ENCODE measurements around the gene BCAS1.
A peak's percentile ranks its signal among the peaks of the same experiment; 100 is the strongest.

BCAS1 gene

GRCh38 chr20:53915446-53916172 lies 154.8 kb downstream of the BCAS1 start (continued):
- TF ChIP-seq ZNF513 (tag by site-specific recombination; IDR thresholded peaks at IDR 0.05) (no peak), PRDM2 (tag by site-specific recombination; IDR thresholded peaks at IDR 0.05; ENCODE audit: borderline replicate concordance) (no peak), ZNF514 (tag by site-specific recombination; IDR thresholded peaks at IDR 0.05) (no peak), ZFP41 (tag by site-specific recombination; IDR thresholded peaks at IDR 0.05; ENCODE audit: borderline replicate concordance) (no peak), OVOL3 (tag by site-specific recombination; IDR thresholded peaks at IDR 0.05) (no peak), MZF1 (tag by site-specific recombination; IDR thresholded peaks at IDR 0.05; ENCODE audit: borderline replicate concordance) (0 out of 2 replicates have a peak, but pooled peaks have one; percentile 46), ZNF560 (tag by site-specific recombination; IDR thresholded peaks at IDR 0.05; ENCODE audit: borderline replicate concordance) (no peak), PRDM1 (tag by site-specific recombination; IDR thresholded peaks at IDR 0.05) (no peak), ZNF24 (tag by site-specific recombination; IDR thresholded peaks at IDR 0.05) (no peak), REST (tag by site-specific recombination; IDR thresholded peaks at IDR 0.05) (no peak), RBAK (tag by site-specific recombination; IDR thresholded peaks at IDR 0.05) (no peak), TRIM28 (IDR thresholded peaks at IDR 0.05; ENCODE audit: borderline replicate concordance, low read length) (peak; percentile 19; the same call in 1 of the 2 replicates), ZNF843 (tag by site-specific recombination; IDR thresholded peaks at IDR 0.05) (no peak), ZNF624 (tag by site-specific recombination; IDR thresholded peaks at IDR 0.05) (no peak), ZNF10 (tag by site-specific recombination; IDR thresholded peaks at IDR 0.05) (0 out of 2 replicates have a peak, but pooled peaks have one; percentile 43), ZNF248 (tag by site-specific recombination; IDR thresholded peaks at IDR 0.05) (no peak), ZBTB17 (tag by site-specific recombination; IDR thresholded peaks at IDR 0.05) (0 out of 2 replicates have a peak, but pooled peaks have one; percentile 39), ZNF792 (tag by site-specific recombination; IDR thresholded peaks at IDR 0.05) (no peak), ZBTB44 (tag by site-specific recombination; IDR thresholded peaks at IDR 0.05) (no peak)
- TF ChIP-seq, protein P1, sequence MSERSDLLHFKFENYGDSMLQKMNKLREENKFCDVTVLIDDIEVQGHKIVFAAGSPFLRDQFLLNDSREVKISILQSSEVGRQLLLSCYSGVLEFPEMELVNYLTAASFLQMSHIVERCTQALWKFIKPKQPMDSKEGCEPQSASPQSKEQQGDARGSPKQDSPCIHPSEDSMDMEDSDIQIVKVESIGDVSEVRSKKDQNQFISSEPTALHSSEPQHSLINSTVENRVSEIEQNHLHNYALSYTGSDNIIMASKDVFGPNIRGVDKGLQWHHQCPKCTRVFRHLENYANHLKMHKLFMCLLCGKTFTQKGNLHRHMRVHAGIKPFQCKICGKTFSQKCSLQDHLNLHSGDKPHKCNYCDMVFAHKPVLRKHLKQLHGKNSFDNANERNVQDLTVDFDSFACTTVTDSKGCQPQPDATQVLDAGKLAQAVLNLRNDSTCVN (tag by site-specific recombination; optimal IDR thresholded peaks at IDR 0.05), result peak; percentile 18
- TF ChIP-seq, protein P2, sequence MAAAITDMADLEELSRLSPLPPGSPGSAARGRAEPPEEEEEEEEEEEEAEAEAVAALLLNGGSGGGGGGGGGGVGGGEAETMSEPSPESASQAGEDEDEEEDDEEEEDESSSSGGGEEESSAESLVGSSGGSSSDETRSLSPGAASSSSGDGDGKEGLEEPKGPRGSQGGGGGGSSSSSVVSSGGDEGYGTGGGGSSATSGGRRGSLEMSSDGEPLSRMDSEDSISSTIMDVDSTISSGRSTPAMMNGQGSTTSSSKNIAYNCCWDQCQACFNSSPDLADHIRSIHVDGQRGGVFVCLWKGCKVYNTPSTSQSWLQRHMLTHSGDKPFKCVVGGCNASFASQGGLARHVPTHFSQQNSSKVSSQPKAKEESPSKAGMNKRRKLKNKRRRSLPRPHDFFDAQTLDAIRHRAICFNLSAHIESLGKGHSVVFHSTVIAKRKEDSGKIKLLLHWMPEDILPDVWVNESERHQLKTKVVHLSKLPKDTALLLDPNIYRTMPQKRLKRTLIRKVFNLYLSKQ (tag by site-specific recombination; IDR thresholded peaks at IDR 0.05; ENCODE audit: borderline replicate concordance), result no peak
- TF ChIP-seq, protein P3, sequence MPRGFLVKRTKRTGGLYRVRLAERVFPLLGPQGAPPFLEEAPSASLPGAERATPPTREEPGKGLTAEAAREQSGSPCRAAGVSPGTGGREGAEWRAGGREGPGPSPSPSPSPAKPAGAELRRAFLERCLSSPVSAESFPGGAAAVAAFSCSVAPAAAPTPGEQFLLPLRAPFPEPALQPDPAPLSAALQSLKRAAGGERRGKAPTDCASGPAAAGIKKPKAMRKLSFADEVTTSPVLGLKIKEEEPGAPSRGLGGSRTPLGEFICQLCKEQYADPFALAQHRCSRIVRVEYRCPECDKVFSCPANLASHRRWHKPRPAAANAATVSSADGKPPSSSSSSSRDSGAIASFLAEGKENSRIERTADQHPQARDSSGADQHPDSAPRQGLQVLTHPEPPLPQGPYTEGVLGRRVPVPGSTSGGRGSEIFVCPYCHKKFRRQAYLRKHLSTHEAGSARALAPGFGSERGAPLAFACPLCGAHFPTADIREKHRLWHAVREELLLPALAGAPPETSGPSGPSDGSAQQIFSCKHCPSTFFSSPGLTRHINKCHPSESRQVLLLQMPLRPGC (tag by site-specific recombination; IDR thresholded peaks at IDR 0.05), result no peak

All from HEK293 (cell line).